Mucosa of rectum (tissue), 2 donors: ENCODE results near the gene C11orf68.

ENCODE experiments used
- H3K27ac ChIP-seq, 2 donors: one replicate each; pipeline ENCODE4 v1.7.0; 2013; ENCODE audit warnings: inconsistent platforms in 2 of 2, low read depth in 2 of 2, low read length in 2 of 2
- H3K27me3 ChIP-seq, 2 donors: one replicate each; pipeline ENCODE4 v1.7.0; 2013; ENCODE audit warnings: low read length in 2 of 2; ENCODE audit not compliant: control insufficient read depth in 2 of 2, insufficient read depth in 2 of 2
- H3K36me3 ChIP-seq, 2 donors: one replicate each; pipeline ENCODE4 v1.7.0; 2013; ENCODE audit warnings: low read length in 2 of 2; ENCODE audit not compliant: control insufficient read depth in 2 of 2, insufficient read depth in 2 of 2
- H3K4me1 ChIP-seq, 2 donors: one replicate each; pipeline ENCODE4 v1.7.0; 2013; ENCODE audit warnings: low read length in 2 of 2, mild to moderate bottlenecking in 1 of 2; ENCODE audit not compliant: control insufficient read depth in 2 of 2, insufficient read depth in 2 of 2
- H3K4me3 ChIP-seq, 2 donors: one replicate each; pipeline ENCODE4 v1.7.0; 2013; ENCODE audit warnings: low read length in 2 of 2
- H3K9ac ChIP-seq, 2 donors: one replicate each; pipeline ENCODE4 v1.7.0; 2013; ENCODE audit warnings: low read length in 2 of 2, low read depth in 1 of 2, mild to moderate bottlenecking in 1 of 2
- H3K9me3 ChIP-seq, 2 donors: one replicate each; pipeline ENCODE4 v1.7.0; 2013; ENCODE audit warnings: low read length in 2 of 2; ENCODE audit not compliant: control insufficient read depth in 2 of 2
- donor health status: healthy.
- donor health status: Normal muscosa, but diverticular disease.

The C11orf68 gene

DNA sequence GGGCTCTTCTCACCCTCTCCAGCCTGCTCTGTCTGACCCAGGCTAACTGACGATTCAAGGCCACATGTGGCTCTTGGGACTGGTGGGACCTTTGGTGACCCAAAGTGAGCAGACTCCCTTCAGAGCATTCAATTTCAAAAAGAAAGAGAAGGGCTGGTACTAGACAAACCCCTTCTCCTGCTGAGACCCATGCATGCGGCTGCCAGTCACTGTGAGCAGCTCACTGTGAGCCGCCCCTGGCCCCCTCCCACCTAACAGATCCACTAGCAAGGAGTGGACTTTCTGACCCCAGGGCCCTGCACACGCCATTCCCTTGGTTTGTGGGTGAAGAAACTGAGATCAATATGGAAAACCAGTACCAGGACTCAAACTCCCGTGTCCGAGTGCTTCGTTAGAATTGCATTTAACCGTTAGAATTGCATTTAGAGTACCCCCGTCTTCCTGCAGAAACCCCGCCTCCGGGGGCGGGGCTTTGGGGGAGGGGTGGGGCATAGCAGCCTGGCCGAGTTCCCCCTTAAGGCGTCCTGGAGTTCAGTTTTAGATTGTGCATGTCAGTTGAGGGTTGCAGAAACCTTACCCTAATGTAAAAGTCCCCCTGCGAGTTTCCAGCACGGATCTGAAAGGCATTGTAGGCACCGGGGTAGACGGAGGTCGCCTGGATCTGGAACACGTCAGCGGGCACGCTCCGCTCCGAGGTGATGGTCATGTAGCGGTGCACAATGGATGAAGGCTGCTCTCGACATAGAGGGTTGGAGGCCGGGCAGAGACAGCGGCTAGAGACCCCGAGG lies 51.4 kb downstream of the C11orf68 start:
- no peak overlapping the region for H3K4me3 ChIP-seq
- no peaks in the 10 kb centered on the region for H3K9me3 ChIP-seq
- H3K4me1 ChIP-seq: peaks cover 7 to 10% of the 10 kb centered on the region in 2 donors
- no peak overlapping the region for H3K9ac ChIP-seq
- no peaks in the 10 kb centered on the region for H3K27me3 ChIP-seq
- H3K27ac ChIP-seq: no peak overlapping the region
- peaks cover 32 to 37% of the 10 kb centered on the region in 2 donors for H3K36me3 ChIP-seq
